HG03039 (cell line): ENCODE measurements around the gene CNGA3.
"Not testable (repeated sequence)": the region's sequence is repeated elsewhere in the genome, so short reads cannot be mapped to it uniquely, and the experiment has no call there.

Experiments
- ATAC-seq: cut with Tn5 transposase; IDR thresholded peaks from one replicate; pipeline ENCODE4 v1.9.1; 2021; ENCODE audit warnings: mild to moderate bottlenecking, moderate library complexity; ENCODE audit not compliant: unreplicated experiment

The CNGA3 gene

GRCh38 chr2:98346311-98347236 lies at the start of gene CNGA3:
Gene CNGA3, plus strand, starts transcription at chr2:98346456. Its CDS starts 23,520 bp downstream, at chr2:98369976.
- ATAC-seq = no peak

- ATAC-seq = no peak
Observed at GRCh38 chr2:98297817-98298682, 48.2 kb upstream of the CNGA3 start.

- ATAC-seq = no peak
Observed at GRCh38 chr2:98298683-98299164, 47.5 kb upstream of the CNGA3 start.

- ATAC-seq = no peak
Observed at GRCh38 chr2:98299211-98299905, 46.9 kb upstream of the CNGA3 start.

GRCh38 chr2:98300141-98300874 lies 45.9 kb upstream of the CNGA3 start:
- ATAC-seq = no peak

GRCh38 chr2:98301469-98301868 lies 44.8 kb upstream of the CNGA3 start:
- no peak for ATAC-seq

- not testable (repeated sequence) for ATAC-seq
Observed at GRCh38 chr2:98307131-98307696, 39.0 kb upstream of the CNGA3 start.

GRCh38 chr2:98308068-98308467 lies 38.2 kb upstream of the CNGA3 start:
- ATAC-seq = no peak

GRCh38 chr2:98308532-98308931 lies 37.7 kb upstream of the CNGA3 start:
- no peak for ATAC-seq

GRCh38 chr2:98309580-98309979 lies 36.7 kb upstream of the CNGA3 start:
- ATAC-seq = no peak

GRCh38 chr2:98310010-98310409 lies 36.2 kb upstream of the CNGA3 start:
- ATAC-seq = no peak

- ATAC-seq = no peak
Observed at GRCh38 chr2:98311090-98311489, 35.2 kb upstream of the CNGA3 start.

GRCh38 chr2:98311771-98312545 lies 34.3 kb upstream of the CNGA3 start:
- no peak for ATAC-seq

GRCh38 chr2:98313492-98314250 lies 32.6 kb upstream of the CNGA3 start:
- no peak for ATAC-seq

- ATAC-seq = no peak
Observed at GRCh38 chr2:98314251-98314650, 32.0 kb upstream of the CNGA3 start.

- no peak for ATAC-seq
Observed at GRCh38 chr2:98315957-98316356, 30.3 kb upstream of the CNGA3 start.

GRCh38 chr2:98317214-98317613 lies 29.0 kb upstream of the CNGA3 start:
- ATAC-seq = no peak

GRCh38 chr2:98320171-98320570 lies 26.1 kb upstream of the CNGA3 start:
- ATAC-seq = not testable (repeated sequence)
